Measurements from ENCODE around the gene HTR5A.

- TF ChIP-seq CTCF (IDR thresholded peaks at IDR 0.05; ENCODE audit: poor library complexity) (no peak), EZH2phosphoT487 (IDR thresholded peaks at IDR 0.05; ENCODE audit: low read depth, severe bottlenecking, unreplicated experiment) (no peak), EZH2 (IDR thresholded peaks at IDR 0.05; ENCODE audit: borderline replicate concordance) (no peak)
These were observed 7.7 kb upstream of the HTR5A start for GRCh38 chr7:155062411-155062810.
